Measurements from ENCODE around the gene ZFP64.

GRCh38 chr20:52105442-52106422 lies 85.8 kb downstream of the ZFP64 start:
- TF ChIP-seq POLR2A (IDR thresholded peaks at IDR 0.05), result no peak
- TF ChIP-seq, protein P1, sequence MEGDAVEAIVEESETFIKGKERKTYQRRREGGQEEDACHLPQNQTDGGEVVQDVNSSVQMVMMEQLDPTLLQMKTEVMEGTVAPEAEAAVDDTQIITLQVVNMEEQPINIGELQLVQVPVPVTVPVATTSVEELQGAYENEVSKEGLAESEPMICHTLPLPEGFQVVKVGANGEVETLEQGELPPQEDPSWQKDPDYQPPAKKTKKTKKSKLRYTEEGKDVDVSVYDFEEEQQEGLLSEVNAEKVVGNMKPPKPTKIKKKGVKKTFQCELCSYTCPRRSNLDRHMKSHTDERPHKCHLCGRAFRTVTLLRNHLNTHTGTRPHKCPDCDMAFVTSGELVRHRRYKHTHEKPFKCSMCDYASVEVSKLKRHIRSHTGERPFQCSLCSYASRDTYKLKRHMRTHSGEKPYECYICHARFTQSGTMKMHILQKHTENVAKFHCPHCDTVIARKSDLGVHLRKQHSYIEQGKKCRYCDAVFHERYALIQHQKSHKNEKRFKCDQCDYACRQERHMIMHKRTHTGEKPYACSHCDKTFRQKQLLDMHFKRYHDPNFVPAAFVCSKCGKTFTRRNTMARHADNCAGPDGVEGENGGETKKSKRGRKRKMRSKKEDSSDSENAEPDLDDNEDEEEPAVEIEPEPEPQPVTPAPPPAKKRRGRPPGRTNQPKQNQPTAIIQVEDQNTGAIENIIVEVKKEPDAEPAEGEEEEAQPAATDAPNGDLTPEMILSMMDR (IDR thresholded peaks at IDR 0.05), result no peak

Measured in body of pancreas (tissue), 4 donors.